Stimulated activated CD4-positive, alpha-beta T cell treated with anti-CD3 and anti-CD28 coated beads, Interleukin-15, amount 100 ng/mL, for 48 hours (primary cell): ENCODE measurements around the gene TSPAN32.
"Not testable (repeated sequence)": the region's sequence is repeated elsewhere in the genome, so short reads cannot be mapped to it uniquely, and the experiment has no call there.

Experiments
- DNase-seq, 2 donors: peaks; one replicate each; pipeline ENCODE4 v3.0.0-alpha.2; 2020; ENCODE audit warnings: low read depth in 2 of 2

TSPAN32 gene

DNA sequence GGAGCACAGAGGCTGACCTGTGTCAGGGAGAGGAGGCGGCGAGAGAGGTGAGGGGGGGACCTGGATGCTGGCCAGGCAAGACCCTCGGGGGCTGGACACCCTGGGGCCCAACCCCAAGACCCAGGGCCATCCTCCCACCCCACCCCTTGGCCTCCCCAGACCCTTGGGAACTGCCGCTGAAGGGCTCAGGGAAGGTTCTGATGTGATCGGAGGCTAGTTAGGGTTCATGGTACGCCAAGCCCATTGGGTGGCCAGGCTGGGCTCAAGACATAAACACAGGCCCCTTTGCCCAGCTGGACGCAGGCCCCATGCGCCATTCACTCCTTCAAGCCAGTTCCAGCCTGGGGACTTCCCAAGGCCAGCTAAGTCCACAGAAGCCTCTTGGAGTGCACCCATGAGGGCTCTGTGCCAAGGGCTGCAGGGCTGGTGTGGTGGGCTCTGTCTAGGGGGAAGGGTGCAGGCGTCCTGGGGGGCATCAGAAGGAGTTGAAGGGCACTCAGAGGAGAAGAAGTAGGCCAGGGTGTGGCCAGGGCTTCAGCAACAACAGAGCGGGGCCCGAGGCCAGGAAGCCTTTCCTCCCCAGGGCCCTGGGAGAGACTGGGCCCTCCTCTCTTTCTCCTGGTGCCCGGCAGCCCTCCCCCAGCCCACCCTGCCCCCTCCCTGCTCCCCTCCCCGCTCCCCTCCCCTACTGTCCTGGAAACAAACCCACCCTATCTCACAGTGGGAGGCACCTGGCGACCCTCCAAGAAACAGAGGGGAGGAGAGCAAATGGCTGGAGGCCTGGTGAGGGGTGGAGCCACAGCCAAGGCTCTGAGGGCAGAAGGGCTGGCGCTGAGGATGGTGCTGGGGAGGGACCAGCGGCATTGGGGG is 12.9 kb downstream of the TSPAN32 start:
- DNase-seq: no peak

DNA sequence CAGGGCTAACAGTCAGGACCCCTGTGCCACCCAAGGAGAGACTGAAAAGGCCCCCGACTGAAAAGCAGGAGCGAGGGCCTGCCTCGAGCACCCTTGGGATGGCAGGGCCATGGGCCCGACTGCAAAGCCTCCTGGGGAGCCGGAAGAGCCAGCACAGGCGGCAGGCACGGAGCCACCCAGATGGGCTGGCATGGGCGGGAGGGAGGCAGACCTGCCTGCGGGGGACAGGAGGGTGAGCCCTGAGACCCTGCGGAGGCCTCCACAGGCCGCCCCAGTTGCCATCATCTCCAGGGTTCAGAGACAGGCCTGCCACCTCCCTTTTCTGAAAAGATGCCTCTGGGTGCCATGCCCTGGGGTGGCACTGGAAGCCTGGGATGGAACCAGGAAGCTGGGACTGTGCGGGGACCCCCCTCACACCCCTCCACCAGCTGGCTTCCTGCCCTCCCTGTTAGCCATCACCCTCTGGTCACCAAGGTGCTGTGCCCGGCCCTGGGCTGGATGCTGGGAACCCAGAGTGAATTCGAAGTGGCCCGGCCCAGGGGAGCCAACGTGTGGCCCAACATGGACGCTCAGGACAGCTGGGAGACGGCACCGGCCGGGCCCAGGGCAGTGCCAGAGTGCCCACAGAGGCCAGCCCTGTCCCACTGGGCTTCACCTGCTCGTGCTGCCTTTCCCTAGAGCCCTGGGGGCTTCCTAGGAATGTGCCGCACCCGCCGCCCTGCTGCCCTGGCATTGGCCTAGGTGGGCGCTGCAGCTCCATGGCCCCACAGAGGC is 13.8 kb downstream of the TSPAN32 start:
- no peak for DNase-seq

- DNase-seq: no peak
Observed at GRCh38 chr11:2316169-2316962, 14.6 kb downstream of the TSPAN32 start.

DNA sequence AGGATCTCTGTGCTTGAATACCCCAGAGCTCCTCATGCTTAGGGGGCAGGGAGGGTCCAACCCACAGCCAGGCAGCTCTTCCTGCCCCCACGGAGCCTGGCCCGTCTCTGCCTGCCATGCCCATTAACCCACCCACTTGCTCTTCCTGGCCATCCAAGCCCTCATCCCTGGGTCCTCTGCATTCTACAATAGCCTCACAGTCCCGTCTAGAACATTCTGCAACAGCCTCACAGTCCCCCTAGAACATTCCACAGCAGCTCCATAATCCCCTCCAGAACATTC is 15.1 kb downstream of the TSPAN32 start:
- no peak for DNase-seq

GRCh38 chr11:2317354-2318050 is 15.7 kb downstream of the TSPAN32 start:
- no peak for DNase-seq

GRCh38 chr11:2318123-2318522 is 16.3 kb downstream of the TSPAN32 start:
- DNase-seq: no peak

- no peak for DNase-seq
Observed at GRCh38 chr11:2318707-2319106, 16.9 kb downstream of the TSPAN32 start.

- no peak for DNase-seq
Observed at GRCh38 chr11:2319791-2320472, 18.1 kb downstream of the TSPAN32 start.

DNA sequence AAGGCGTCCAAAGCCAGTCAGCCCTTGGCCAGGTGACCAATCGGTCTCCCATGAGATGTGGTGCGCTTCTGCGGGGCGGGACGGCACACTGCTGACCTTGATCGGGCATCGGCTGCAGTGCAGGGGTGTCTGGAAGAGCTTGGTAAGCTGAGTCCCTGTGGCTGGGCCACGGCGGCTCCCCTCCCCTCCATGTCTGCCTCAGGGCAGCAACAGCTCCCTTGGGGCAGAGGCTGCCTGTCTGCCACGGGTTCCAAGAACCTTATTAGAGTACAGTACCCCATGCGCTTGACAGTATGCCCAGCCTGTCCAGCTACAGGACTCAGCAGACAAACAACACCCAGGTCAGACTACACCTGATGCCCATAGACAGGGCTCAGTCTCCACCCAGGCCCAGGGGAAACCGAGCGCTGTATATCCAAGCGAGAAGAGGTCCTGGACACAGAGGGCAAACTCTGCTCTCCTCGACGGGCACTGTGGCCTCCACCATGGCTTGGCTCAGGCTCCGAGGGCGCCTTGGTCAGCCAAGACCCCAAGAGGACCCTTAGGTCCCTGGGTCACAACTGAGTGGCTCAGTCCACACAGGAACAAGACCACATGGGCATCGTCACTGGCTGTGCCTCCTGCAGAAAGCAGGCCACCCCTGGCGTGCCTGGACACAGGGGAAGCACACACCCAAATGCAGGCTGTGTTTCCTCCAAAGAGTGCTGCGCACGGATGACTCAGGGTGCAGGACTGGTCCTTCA is 18.9 kb downstream of the TSPAN32 start:
- no peak for DNase-seq

DNA sequence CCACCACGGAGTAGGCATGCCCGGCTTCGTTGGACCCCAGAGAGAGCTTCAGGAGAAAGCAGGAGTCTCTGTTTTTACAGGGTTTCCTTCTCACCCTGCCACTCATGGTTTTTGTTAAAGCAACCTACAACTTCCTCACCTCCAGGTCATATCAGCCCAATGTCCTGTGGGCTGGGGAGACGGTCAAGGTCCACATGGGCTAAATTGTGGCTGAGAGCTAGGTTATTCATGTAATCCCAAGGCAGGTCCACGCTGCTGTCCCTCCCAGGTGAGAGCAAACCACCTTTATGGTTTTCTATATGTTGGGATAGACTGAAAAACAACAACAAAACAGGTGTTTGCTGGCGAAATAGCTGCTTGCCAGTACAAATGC is 19.5 kb downstream of the TSPAN32 start:
- DNase-seq: no peak

GRCh38 chr11:2325123-2325522 is 23.3 kb downstream of the TSPAN32 start:
- no peak for DNase-seq

DNA sequence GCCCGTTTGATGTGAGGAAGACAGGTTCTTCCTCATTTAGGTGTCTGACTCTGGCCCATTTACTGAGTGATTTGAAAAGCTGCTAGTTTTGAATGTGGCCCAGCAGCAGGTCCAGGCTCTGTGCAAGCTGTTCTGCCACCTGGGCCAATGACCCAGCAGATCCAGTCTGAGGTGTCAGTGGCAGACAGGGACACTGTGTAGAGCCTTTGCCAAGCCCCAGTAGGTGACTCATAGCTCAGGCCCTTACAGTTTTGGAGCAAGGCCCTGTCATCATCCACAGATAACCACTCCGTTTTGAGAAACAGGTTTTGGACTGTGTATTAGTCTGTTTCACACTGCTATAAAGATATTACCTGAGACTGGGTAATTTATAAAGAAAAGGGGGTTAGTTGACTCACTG is 23.9 kb downstream of the TSPAN32 start:
- no peak for DNase-seq

- no peak for DNase-seq
Observed at GRCh38 chr11:2327032-2327431, 25.2 kb downstream of the TSPAN32 start.

DNA sequence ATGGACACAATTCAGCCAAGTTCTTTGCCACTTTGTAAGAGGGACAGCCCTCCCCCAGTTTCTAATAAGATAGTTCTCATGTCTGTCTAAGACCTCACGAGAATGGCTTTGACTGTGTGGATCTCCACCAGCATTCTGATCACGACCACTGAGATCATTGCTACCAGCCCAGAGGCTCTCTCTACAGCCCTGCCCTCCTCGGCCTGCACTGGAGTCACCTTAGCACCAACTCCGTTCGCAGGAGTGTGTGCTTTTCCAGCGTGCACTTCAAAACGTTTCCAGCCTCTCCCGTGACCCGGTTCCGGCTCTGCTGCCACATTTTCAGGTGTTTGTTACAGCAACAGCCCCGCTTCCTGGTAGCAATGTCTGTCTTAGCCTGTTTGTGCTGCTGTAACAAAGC is 26.2 kb downstream of the TSPAN32 start:
- no peak for DNase-seq

GRCh38 chr11:2328656-2329354 is 27.0 kb downstream of the TSPAN32 start:
- no peak for DNase-seq

DNA sequence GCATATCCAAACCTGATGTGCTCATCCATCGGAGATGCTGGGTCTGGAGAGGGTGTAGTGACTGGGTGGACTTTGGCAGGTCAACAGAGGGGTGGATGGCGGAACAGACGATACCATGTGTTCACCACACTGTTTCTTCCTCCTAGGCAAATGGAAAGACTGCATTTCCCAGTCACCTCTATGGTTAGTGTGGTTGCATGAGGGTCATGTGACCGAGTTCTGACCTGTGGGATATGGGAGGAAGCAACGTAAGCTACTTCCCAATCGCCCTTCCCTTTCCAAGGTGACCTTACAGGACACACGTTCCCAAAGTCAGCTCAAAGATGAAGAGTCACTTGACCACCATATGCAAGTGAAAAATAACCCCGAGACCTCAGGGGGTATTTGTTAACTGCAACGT is 27.7 kb downstream of the TSPAN32 start:
- DNase-seq: no peak

DNA sequence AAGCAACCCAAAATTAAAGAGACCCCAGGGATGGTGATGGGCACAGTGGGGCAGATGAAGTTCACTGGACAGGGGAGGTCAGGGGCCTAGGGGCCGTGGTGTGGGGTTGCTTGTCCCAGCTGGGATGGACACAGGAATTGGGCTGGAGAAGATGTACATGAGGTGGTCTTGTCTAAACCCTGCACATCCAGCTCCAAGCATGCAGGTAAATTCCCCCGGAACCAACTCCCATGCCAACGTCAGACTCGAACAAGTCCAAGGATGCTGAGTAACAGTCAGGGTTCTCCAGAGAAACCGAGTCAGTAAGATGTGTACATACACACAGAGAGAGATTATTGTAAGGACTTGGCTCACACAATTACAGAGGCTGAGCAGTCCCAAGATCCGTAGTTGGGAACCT is 28.9 kb downstream of the TSPAN32 start:
- DNase-seq: no peak

GRCh38 chr11:2331404-2331803 is 29.6 kb downstream of the TSPAN32 start:
- no peak for DNase-seq

DNA sequence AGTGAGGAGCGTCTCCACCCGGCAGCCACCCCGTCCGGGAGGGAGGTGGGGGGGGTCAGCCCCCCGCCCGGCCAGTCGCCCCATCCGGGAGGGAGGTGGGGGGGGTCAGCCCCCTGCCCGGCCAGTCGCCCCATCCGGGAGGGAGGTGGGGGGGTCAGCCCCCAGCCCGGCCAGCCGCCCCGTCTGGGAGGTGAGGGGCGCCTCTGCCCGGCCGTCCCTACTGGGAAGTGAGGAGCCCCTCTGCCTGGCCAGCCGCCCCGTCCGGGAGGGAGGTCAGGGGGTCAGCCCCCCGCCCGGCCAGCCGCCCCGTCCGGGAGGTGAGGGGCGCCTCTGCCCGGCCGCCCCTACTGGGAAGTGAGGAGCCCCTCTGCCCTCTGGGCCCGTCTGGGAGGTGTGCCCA is 30.8 kb downstream of the TSPAN32 start:
- DNase-seq: not testable (repeated sequence)
